Esophagus squamous epithelium (tissue), 4 donors: Measurements from ENCODE around the gene TSEN15.

ENCODE experiments used
- CTCF ChIP-seq, 6 experiments: fragments of 450-650 bp in 4 of 6; fragments of 200-600 bp in 2 of 6; sonication (generic) in 2 of 6; IDR thresholded peaks; one replicate each; pipeline ENCODE4 v1.5.1; 2016 to 2019; ENCODE audit warnings: antibody characterized with exemption in 6 of 6, mild to moderate bottlenecking in 4 of 6, moderate library complexity in 4 of 6
- POLR2A ChIP-seq, 4 donors: fragments of 450-650 bp; IDR thresholded peaks; one replicate each; pipeline ENCODE4 v1.6.1; 2017; ENCODE audit warnings: antibody characterized with exemption in 4 of 4, mild to moderate bottlenecking in 4 of 4, moderate library complexity in 3 of 4

- no peak for TF ChIP-seq CTCF (IDR thresholded peaks at IDR 0.05)
- TF ChIP-seq POLR2A (IDR thresholded peaks at IDR 0.05) = no peak
These were observed 16.7 kb upstream of the TSEN15 start for GRCh38 chr1:184034761-184035379.
